NB4 (cell line): ENCODE results near the gene PGPEP1.

Experiments used
- MYC ChIP-seq: IDR thresholded peaks from 2 replicates; pipeline ENCODE4 v1.6.1; 2011; ENCODE audit warnings: low read depth, low read length
- POLR2A ChIP-seq: IDR thresholded peaks from 2 replicates; pipeline ENCODE4 v1.6.1; 2011; ENCODE audit warnings: mild to moderate bottlenecking; ENCODE audit not compliant: insufficient read length; ENCODE audit errors: extremely low read depth
- TF ChIP-seq, protein P1 (sequence below): IDR thresholded peaks from one replicate; pipeline ENCODE4 v1.5.1; 2012; ENCODE audit warnings: low read depth, low read length

DNA sequence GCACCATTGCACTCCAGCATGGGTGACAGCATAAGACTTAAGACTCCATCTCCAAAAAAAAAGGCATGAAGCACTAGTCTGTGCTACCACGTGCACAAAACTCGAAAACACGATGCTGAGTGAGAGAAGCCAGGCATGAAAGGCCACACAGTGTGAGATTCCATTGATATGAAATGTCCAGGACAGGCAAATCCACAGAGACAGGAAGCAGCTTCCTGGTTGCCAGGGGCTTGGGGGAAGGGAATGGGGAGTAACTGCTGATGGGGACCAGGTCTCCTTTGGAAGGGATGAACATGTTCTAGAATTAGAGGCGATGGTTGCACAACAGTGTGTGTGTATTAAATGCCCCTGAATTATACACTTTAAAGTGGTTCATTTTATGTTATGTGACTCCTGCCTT, 43.1 kb upstream of the PGPEP1 start:
- no peak for TF ChIP-seq MYC
- no peak for TF ChIP-seq POLR2A
- TF ChIP-seq, protein P1, sequence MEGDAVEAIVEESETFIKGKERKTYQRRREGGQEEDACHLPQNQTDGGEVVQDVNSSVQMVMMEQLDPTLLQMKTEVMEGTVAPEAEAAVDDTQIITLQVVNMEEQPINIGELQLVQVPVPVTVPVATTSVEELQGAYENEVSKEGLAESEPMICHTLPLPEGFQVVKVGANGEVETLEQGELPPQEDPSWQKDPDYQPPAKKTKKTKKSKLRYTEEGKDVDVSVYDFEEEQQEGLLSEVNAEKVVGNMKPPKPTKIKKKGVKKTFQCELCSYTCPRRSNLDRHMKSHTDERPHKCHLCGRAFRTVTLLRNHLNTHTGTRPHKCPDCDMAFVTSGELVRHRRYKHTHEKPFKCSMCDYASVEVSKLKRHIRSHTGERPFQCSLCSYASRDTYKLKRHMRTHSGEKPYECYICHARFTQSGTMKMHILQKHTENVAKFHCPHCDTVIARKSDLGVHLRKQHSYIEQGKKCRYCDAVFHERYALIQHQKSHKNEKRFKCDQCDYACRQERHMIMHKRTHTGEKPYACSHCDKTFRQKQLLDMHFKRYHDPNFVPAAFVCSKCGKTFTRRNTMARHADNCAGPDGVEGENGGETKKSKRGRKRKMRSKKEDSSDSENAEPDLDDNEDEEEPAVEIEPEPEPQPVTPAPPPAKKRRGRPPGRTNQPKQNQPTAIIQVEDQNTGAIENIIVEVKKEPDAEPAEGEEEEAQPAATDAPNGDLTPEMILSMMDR: no peak
